Measurements from ENCODE around the gene EID2B. TPM values are rescaled to one million over a fixed set of nuclear protein-coding genes. Genes with fewer than 3 reads are reported as not detected.

EID2B gene
- total RNA-seq, 1 experiment from 2014 or later, result 2.2 TPM

DNA sequence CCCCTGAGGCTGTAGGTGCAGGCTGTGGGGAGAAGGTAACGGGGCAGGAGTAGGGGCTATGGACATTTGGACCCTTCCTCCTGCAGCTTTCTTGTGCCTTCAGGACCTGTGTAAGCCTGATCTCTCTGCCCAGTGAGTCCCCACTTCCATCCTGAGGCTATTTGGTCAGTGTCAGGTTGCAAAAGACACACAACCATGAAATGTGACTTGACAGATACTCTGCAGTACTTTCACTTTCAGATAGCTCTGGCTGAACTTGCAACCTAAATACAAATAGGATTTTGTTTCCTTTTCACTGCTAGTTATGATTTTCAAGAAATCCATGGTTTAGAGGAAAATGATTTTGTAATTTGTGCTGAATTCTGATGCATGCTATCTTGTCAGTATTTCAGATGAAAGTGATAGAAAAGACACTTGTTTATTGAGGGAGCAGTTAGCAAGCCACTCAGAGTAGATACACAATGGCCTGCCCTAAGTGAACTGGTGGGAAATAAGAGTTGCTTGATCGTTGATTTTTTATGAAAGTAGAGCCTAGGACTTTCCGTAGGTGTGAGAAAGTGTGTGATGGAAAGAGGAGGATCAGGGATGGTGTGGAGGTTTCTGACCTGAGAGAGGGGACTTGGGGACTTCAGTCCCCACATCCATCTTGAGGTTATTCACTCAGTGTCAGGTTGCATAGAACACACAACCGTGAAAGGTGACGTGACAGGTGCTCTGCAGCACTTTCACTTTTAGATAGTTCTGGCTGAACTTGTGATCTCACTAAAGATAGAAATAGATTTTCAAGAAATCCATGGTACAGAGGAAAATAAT lies 25.4 kb upstream of the EID2B start:
- Histone ChIP-seq H3K4me1 (ENCODE audit: insufficient read depth, low read length) (no peaks in the 10 kb centered on the region), H2BK12ac (ENCODE audit: insufficient read length, low read depth, low read length) (no peak overlapping the region), H2AFZ (ENCODE audit: low read length) (no peak overlapping the region), H2BK15ac (ENCODE audit: low read depth, low read length) (no peak overlapping the region), H3K4ac (ENCODE audit: low read depth, low read length) (no peak overlapping the region), H3K9ac (ENCODE audit: extremely low read depth, insufficient read length, low read length) (no peak overlapping the region), H2BK5ac (ENCODE audit: insufficient read length, low read length) (no peak overlapping the region), H2AK5ac (ENCODE audit: insufficient read length, low read length) (no peak overlapping the region), H3K9me3 (ENCODE audit: control insufficient read depth, low read depth, low read length) (no peaks in the 10 kb centered on the region), H2BK20ac (ENCODE audit: low read depth, low read length, poor library complexity, severe bottlenecking) (no peak overlapping the region), H4K5ac (ENCODE audit: insufficient read length, low read depth, low read length) (no peak overlapping the region), H4K20me1 (ENCODE audit: control insufficient read depth, insufficient read depth, insufficient read length) (no peaks in the 10 kb centered on the region), H3K79me1 (ENCODE audit: insufficient read depth, low read depth, low read length, poor library complexity, severe bottlenecking) (no peaks in the 10 kb centered on the region), H3K56ac (ENCODE audit: insufficient read length, low read depth, low read length) (no peak overlapping the region), H4K91ac (ENCODE audit: insufficient read length, low read depth, low read length) (no peak overlapping the region), H3K79me2 (ENCODE audit: insufficient read depth, low read length) (no peaks in the 10 kb centered on the region), H4K8ac (replicated peaks; ENCODE audit: insufficient read length, low read depth, low read length) (no peak overlapping the region), H3K27me3 (ENCODE audit: insufficient read depth, low read length) (no peaks in the 10 kb centered on the region), H3T11ph (ENCODE audit: low read length) (no peak overlapping the region), H3K18ac (ENCODE audit: insufficient read length, low read depth, low read length) (no peak overlapping the region), H3K27ac (ENCODE audit: insufficient read length, low read depth, low read length) (no peak overlapping the region), H3K23ac (ENCODE audit: insufficient read length, low read depth, low read length) (no peak overlapping the region), H3K14ac (ENCODE audit: insufficient read depth, low read length) (no peak overlapping the region), H3K4me2 (ENCODE audit: insufficient read depth, insufficient read length, low read length) (no peak overlapping the region), H3K23me2 (ENCODE audit: insufficient read length, low read depth, low read length, poor library complexity, severe bottlenecking) (no peaks in the 10 kb centered on the region), H2BK120ac (ENCODE audit: low read depth, low read length, poor library complexity, severe bottlenecking) (no peak overlapping the region)
- Mint-ChIP-seq H3K27me3 (ENCODE audit: low read depth) (peaks cover 6% of the 10 kb centered on the region), H3K36me3 (ENCODE audit: insufficient read depth in 1 of 3, low read depth in 3 of 3) (no peaks in the 10 kb centered on the region), H3K9me3 (no peaks in the 10 kb centered on the region), H3K4me1 (no peaks in the 10 kb centered on the region), H3K4me3 (no peak overlapping the region), H3K27ac (no peak overlapping the region)
- no peak for DNase-seq
- TF ChIP-seq, protein P1, sequence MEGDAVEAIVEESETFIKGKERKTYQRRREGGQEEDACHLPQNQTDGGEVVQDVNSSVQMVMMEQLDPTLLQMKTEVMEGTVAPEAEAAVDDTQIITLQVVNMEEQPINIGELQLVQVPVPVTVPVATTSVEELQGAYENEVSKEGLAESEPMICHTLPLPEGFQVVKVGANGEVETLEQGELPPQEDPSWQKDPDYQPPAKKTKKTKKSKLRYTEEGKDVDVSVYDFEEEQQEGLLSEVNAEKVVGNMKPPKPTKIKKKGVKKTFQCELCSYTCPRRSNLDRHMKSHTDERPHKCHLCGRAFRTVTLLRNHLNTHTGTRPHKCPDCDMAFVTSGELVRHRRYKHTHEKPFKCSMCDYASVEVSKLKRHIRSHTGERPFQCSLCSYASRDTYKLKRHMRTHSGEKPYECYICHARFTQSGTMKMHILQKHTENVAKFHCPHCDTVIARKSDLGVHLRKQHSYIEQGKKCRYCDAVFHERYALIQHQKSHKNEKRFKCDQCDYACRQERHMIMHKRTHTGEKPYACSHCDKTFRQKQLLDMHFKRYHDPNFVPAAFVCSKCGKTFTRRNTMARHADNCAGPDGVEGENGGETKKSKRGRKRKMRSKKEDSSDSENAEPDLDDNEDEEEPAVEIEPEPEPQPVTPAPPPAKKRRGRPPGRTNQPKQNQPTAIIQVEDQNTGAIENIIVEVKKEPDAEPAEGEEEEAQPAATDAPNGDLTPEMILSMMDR (conservative IDR thresholded peaks at IDR 0.05), result no peak
- WGBS (ENCODE audit: extremely low coverage, insufficient read length, low lambda C conversion rate), result no CpG with 5 or more reads among the region's 5 CpGs
